ENCODE results near the gene IGSF3.
"Not testable (repeated sequence)": the region's sequence is repeated elsewhere in the genome, so short reads cannot be mapped to it uniquely, and the experiment has no call there.

DNA sequence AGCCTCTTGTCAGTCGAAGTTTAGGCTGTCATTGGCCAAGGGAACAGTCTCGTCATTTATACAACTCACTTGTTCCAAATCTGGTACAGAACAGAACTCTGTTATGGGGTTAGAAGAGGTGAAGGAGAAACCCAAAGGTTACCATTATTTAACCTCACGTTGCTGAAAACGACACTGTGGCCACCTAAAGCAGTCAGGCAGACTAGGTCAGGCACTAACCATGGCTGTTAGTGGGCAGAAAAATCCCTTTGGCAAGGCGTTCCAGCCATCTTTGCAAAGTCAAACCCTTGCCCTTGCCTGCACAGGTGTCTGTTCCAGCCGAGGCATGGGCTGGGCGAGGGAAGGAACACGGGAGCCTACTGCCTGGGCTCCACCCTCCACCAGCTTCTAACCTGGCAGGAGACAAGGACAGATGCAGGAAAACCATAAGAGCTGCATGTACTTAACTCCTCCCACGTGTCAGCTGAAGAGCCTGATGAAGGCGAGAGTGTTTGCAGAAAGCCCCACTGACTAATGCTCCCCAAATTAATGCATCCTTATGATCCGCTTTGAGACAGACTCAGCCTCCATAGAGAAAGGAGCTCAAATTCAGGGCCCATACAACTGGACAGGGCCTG is 69.0 kb downstream of the IGSF3 start:
- not testable (repeated sequence) for TF ChIP-seq POLR2A (IDR thresholded peaks at IDR 0.05; ENCODE audit: low read depth); EP300 (IDR thresholded peaks at IDR 0.05)
- TF ChIP-seq, protein P1, sequence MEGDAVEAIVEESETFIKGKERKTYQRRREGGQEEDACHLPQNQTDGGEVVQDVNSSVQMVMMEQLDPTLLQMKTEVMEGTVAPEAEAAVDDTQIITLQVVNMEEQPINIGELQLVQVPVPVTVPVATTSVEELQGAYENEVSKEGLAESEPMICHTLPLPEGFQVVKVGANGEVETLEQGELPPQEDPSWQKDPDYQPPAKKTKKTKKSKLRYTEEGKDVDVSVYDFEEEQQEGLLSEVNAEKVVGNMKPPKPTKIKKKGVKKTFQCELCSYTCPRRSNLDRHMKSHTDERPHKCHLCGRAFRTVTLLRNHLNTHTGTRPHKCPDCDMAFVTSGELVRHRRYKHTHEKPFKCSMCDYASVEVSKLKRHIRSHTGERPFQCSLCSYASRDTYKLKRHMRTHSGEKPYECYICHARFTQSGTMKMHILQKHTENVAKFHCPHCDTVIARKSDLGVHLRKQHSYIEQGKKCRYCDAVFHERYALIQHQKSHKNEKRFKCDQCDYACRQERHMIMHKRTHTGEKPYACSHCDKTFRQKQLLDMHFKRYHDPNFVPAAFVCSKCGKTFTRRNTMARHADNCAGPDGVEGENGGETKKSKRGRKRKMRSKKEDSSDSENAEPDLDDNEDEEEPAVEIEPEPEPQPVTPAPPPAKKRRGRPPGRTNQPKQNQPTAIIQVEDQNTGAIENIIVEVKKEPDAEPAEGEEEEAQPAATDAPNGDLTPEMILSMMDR (IDR thresholded peaks at IDR 0.05), result not testable (repeated sequence)
